Measurements from ENCODE around the gene CGB8.
"Not testable (repeated sequence)": the region's sequence is repeated elsewhere in the genome, so short reads cannot be mapped to it uniquely, and the experiment has no call there.

CGB8 gene

DNA sequence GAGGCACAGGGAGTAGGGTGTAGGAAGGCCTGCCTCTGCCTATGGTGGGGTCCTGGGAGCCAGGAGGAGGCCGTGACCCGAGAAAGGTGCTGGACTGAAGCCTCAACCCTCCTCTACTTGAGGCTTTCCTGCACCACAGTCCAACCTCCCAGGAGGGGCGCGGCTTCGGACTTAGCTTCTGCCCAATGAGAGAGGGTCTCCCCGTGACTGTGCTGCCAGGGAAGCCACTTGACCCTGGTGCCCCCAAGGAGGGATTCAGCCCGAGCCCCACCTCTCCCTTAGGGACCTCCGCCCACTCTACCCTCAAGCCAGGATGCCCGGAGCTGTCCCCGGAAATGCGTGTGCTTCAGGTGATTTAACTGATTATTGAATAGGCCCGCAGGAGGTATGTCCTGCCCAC is at the start of gene CGB8:
Gene CGB8 (minus strand): TSS at position 101 of the 400 bp plus-strand sequence. CDS start 372 bp downstream, outside the sequence.
- not testable (repeated sequence) for DNase-seq

DNA sequence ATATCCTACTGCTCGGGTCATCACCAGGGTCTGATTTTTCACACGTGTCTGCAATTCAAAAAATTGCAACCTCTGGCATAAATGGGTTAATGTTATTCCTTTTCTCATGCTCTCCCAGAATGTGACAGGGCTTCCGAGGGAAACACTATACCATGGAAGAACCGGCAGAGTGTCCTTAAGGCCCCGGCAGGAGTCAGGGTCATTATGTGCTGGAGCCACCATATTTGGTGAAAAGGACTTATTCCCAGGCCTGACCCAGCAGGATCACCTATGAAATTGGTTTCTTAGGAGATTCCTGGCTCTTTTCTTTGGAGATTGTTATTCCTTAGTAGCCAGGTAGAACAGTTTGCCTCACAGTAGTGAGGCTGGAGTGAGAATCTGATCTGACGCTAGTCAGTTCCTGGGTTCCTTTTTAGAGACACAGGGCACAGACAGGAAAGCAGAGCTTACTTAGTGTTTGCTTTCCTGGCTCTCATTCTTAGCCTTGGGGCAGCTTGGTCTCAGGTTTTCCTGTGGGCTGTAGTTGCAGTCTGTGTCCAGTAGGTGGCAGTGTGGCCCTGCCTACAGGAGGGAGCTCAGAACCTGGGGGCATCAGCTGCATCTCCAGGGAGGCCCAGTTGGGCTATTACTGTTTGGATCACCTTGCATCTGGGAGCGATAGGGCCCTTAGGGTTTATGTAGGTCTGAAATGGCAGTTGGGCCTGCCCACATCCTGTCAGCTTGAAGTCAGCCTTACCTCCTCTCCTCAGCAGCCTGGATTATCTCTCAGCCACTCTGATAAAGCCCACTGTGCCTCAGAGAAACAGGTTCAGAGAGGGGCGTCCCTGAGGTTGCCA is 48.8 kb upstream of the CGB8 start:
- peak; percentile 44 for DNase-seq

DNA sequence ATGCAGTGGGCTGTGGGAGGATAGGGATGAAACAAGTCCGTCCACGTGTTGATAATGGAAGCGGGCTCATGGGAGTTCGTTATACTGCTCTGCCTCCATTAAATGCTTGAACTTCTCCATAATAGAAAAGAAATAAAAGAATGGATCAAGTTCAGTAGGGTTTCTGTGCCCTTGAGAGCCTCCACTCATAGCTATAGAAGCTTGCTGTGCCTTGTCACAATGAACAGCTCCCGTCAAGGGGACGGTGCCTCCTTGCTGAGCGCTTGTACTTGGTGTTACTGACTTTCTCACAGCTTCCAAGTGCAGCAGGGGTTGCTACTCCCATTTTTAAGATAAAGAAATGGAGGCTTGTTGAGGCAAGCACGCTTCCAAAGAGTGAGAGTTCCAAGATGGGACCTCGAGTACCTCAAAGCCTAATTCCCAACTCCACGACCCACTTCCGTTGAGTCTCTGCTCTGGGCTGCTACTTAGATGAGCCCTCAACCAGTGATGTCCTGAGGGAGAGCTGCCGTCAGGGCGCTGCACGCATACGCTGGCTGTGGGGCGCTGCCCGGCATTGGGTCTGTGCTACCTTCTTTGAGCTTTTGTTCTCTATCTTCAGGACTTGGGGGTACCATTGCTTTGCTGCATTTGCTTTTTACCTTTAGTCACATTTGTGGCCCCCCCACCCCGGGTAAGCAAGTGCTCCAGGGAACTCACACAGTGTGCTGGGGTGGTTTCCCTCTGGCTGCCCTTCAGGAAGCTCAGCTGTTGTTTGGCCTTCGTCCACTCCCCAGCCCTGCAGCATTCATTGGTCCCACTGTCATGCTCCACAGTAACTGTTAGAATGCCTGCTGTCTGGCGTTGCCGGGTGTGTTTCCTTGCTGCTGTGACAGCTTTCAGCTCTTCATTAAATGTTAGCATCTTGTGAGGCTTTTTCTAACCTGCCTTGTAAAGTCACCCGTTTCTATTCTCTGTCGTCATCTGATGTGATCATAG is 45.9 kb upstream of the CGB8 start:
- no peak for DNase-seq

DNA sequence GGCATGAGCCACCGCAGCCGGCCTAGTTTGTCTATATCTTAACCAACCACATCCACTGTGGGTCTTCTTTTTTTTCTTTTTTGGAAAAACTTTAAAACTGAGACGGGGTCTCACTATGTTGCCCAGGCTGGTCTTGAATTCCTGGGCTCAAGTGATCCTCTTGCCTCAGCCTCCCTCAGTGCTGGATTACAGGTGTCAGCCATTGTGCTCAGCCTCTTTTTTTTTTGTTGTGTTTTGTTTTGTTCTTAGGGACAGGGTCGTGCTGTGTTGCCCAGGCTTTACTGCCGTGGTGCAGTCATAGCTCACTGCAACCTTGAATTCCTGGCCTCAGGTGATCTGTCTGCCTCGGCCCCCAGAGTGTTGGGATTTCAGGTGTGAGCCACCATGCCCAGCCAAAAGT is 43.8 kb upstream of the CGB8 start:
- no peak for DNase-seq

DNA sequence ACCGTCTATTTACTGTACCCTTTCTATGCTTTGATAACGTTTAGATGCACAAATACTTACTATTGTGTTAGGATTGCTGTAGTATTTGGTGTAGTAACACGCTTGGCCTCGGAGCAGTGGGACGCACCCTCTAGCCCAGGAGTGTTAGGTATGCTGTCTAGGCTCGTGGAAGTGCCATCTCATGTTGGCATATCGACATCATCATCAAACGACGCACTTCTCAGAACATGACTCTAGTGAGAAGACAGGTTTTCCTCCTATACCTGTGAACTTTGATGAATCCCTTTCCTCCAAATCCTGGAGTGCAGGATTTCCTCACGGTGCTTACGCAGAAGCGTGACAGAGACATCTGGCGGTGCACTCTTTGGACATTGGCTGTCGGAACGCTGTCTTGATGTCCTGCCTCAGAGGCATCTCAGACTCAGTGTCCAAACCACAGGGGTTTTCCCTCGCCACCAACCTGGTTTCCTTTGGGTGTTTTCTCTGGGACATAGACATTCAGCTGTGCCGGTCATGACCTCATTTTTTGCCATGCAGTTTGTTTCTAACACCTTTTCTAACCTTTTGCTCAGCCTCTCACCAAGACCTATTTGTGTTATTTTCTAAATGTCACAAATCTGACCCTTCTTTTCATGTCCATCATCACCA is 42.6 kb upstream of the CGB8 start:
- no peak for DNase-seq

DNA sequence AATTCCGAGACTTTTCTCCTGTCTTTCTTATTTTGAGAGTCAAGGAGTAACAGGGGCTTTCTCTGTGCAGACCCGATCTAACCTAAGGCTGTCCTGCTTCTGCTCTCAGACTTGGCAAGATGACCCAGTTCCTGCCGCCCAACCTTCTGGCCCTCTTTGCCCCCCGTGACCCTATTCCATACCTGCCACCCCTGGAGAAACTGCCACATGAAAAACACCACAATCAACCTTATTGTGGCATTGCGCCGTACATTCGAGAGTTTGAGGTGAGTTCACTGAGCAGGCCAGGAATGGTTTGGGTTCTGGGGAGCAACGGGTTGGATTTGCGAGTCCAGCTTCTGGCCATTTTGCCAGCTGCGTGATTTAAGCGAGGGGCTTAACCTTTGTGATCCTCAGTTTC is 37.4 kb upstream of the CGB8 start:
- DNase-seq = no peak

DNA sequence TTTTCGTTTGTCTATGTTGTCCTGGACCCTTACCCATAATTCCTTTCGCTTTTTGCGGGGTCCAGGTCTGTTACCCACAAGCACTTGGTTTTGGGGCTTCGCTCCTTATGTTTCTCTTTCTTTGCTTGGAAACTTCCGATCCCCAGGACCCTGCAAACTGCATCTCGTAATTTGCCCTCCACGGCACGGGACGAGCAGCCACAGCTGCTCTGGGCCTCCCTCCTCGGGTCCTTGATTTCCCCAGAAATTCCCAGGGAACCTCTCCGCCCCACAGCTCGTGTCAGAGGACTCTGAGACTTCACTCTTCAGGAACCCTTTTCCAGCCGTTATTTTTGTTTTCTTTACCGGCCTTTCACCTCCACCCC is 36.9 kb upstream of the CGB8 start:
- DNase-seq = no peak

DNA sequence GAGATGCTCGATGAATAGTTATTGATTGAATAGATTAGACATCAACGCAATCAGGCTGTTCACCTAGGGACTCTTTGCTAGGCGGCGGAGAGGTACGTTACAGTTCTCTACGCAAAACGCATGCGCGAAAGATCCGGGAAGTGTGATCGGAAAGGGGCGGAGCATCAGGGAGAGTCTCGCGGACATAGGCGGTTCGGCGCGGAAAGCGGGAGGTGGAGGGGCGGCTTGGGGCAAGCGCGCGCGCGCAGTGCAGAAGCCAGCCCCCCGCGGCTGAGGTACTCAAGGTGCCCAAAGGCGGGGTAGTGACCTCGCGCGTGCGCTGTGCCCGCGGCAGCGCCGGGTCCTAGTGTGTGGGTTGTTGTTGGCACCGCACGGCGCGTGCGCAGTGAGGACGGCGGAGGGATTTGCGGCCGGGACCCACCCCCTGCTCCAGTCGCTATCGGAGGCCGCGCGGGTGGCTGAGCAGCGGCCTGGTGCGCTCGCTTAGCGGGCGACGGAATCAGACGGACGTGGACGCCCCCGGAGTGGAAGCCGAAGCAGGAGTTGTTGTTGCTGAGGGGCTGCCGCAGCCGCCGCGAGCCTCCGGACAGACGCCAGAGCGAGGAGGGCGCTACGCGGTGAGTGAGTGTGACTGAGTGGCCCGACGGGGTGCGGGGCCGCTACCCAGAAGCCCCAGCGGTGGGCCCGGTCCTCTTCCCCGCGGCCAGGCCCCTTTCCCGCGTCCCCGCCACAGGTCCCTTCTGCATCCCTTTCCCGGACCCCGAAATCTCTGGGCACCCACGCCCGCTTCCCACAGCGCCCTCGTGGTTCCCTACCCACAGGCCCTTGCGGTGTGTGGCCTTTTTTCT is 36.3 kb upstream of the CGB8 start, which contains the start of gene SNRNP70:
Gene SNRNP70 (plus strand): TSS at position 432 of the 848 bp plus-strand sequence. CDS start 964 bp downstream, outside the sequence.
- peak; percentile 97 for DNase-seq

DNA sequence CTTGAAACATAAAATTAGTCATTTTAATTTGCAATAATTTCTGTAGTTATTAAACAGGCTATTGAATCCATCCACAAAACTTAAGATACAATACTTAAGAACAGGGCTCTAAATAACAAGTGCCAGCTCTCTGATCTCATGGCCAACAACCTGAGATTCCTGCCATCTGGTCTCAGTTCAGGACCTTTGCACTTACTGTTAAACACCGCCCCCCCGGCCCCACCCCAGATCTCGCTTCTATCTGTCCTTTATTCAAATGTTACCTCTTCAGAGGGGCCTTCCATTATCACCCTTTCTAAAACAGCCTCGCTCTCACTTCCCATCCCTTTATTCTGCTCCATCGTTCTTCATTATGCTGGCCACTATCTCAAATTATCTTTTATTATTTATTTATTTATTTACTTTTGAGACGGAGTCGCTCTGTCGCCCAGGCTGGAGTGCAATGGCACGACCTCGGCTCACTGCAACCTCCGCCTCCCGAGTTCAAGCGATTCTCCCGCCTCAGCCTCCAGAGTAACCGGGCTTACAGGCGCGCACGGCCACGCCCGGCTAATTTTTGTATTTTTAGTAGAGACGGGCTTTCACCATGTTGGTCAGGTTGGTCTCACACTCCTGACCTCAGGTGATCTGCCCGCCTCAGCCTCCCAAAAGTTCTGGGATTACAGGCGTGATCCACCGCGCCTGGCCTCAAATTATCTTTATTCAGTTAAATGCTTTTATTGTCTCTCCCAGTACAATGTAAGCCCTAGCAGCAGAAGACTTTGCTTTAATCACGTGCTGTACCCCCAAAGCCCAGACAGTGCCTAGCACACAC is 35.5 kb upstream of the CGB8 start:
- DNase-seq = no peak

DNA sequence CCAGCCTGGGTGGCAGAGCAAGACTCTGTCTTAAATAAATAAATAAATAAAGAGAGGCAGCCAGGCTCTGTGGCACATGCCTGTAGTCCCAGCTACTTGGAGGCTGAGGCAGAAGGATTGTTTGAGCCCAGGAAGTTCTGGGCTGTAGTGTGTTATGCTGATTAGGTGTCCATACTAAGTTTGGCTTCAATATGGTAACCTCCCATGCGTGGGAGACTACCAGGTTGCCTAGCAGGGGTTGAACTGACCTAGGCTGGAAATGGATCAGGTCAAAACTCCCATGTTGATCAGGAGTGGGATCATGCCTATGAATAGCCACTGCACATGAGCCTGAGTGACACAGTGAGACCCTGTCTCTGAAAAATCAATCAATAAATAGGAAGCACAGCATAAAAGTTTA is 32.4 kb upstream of the CGB8 start:
- no peak for DNase-seq

DNA sequence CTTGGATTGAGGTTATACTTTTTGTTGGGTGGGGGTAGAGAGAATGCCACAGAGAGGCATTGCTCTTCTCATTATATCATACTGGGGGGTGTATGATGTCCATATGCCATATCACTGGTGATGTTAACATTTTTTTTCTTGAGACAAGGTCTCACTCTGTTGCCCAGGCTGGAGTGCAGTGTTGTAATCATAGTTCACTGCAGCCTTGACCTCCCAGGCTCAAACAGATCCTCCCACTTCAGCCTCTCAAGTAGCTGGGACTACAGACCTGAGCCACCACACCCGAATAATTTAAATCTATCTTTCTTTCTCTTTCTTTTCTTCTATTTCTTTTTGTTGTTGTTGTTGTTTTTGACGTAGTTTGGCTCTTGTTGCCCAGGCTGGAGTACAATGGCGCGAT is 31.5 kb upstream of the CGB8 start:
- DNase-seq = no peak

DNA sequence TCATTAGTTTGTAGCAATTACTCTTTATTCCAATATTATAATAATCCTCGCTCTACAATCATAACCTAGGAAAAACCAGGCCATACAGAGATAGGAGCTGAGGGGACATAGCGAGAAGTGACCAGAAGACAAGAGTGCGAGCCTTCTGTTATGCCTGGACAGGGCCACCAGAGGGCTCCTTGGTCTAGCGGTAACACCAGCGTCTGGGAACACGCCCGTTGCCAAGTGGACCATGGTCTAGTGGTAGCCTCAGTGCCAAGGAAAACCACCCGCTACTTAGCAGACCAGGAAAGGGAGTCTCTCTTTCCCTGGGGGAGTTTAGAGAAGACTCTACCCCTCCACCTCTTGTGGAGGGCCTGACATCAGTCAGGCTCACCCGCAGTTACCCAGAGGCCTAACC is 26.0 kb upstream of the CGB8 start:
- peak; percentile 65 for DNase-seq

DNA sequence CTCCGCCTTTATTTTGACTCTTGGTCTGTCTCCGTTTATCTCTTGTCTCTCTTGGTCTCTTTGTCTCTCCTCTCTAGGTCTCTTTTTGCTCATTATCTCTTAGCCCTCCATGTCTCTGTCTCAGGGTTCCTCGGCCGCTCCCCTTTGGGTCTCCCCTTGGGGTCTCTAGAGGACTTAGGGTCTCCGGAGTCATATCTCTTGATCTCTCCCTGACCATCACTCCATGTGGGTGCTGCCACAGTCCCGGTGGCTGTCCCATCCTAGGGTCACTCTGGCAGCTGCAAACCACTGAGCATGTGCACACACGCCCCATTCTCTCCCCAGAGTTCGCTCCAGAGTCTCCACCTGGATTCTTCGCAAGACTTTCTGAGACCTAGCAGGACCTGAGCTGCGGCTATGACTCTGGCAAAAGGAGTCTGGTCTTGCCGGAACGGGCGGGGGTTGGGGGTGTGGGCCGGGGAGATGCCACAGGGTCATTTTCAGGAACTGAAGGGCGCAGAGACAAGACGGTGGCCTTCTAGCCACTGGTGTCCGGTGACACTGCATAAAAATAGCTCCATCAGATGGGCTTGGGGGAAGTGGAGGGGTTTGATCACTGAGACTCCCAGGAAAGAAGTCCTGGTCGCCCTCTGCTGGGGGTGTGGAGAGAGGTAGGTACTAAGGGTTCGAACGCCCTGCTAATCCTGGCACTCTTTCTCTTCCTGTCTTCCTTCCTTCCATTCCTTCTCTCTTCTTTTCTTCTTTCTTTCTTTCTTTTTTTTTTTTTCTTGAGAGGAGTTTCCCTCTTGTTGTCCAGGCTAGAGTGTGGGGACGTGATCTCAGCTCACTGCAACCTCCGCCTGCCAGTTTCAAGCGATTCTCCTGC is 24.8 kb upstream of the CGB8 start:
- no peak for DNase-seq

DNA sequence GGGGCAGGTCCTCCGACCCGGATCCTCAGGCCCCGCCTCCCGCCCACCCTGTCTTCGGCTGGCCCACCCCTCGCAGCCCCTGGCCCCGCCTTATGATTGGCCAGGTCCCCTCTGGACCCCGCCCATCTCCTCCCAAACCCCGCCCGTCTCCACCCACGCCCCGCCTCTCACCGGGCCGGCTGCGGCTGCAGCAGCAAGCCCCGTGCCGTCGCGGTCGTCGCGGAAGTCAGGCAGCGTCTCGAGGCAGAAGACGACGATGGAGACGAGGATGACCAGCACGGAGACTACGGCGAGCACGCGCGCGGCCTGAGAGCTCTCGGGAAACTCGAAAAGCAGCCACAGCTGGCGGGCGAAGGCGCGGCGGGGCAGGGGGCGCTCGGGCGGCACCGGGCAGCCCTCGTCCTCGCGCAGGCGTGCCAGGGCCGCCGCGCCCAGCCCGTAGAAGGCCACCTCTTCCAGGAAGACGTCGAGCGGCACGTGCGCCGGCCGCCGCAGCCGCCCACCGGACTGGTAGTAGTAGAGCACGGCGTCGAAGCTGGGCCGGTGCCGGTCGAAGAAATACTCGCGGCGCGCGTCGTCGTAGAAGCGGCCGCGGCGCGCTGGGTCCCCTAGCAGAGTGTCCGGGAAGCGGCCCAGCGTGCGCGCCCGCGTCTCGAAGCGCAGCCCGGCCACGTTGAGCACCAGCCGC is 23.1 kb upstream of the CGB8 start:
- DNase-seq = no peak

DNA sequence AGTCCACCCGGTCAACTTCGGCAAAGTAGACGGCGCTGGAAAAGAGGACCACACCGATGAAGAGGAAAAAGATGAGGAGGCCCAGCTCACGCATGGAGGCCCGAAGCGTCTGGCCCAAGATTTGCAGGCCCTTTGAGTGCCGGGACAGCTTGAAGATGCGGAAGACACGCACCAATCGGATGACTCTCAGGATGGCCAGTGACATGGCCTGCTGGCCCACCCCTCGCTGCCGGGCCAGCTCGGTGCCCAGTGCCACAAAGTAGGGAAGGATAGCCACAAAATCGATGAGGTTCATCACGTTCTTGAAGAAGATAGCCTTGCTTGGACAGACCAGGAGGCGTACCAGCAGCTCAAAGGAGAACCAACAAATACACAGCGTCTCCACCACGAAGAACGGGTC is 21.5 kb upstream of the CGB8 start:
- no peak for DNase-seq

DNA sequence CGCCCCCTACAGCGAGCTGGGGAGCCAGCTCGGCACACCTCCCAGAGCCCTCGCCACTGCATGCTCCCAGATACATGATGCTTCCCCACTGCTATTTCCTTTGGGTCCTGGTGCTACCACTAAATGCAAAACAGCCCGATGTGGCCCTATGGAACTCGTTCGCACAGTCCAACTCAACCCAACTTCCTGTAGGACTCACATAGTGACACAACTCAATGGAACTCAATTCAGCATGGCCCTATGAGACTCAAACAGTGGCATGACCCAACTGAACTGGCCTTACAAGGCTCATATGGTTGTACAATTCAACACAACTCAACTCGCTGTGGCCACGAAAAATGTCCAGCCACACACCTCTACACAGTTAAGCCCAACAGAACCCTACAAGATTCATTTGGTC is 20.1 kb upstream of the CGB8 start:
- no peak for DNase-seq

DNA sequence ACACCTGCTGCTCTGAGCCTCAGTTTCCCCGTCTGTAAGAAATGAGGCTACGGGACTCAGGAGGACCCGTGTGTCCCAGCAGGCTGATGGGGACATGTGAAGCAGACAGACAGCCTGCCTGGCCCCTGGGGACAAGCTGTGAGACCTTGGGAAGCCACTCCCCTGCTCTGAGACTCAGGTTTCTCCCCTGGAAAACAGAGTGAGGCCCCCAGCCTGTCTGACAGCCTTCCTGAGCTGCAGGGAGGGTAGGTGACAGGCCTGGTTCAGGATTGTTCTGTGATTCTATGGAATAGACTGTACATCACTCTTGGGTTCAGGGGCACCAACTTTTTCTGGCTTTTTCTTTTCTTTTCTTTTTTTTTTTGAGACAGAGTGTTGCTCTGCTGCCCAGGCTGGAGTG is 18.6 kb upstream of the CGB8 start:
- no peak for DNase-seq

DNA sequence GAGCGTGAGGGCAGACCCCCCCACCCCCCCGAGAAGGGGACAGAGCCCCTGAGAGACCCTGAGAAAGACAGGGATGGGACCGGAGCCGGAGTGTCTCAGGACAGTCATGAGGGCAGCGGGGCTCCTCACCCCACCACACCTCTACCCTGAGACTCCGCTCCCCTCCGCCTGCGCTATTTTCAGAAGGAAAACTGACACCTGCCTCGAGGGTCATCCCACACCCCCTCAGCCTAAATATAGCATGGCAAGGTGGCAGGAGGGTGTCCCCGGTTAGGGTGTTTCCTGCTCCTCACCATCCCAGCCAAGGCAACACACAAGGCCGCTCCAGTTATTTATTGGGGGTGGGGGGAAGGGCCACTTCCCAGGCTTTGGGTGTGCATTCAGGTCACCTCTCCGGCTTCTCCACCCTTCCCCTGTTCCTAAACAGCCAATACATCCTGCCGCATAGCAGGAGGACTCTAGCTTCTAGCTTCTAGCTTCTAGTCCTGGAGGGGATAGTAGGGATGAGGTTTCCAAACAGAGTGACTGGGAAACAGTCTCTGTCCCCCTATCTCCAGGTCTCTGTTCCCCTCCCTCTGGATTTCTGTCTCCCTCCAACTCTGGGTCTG is 17.1 kb upstream of the CGB8 start:
- no peak for DNase-seq

Data from kidney glomerular epithelial cell (primary cell).